ENCODE data around the gene RNF111. TPM values are rescaled to one million over a fixed set of nuclear protein-coding genes. Genes with fewer than 3 reads are reported as not detected.

RNF111 gene
- polyA plus RNA-seq, 2 of the 4 experiments (the other 2 are of a cell fraction), result 25.0 to 42.7 TPM

- TF ChIP-seq MAZ (IDR thresholded peaks at IDR 0.05; ENCODE audit: borderline replicate concordance, low read depth, low read length) (no peak), SMC3 (IDR thresholded peaks at IDR 0.05) (no peak; the same call in 2 of the 3 replicates), HEYL (CRISPR knock-in tag; IDR thresholded peaks at IDR 0.05) (no peak)
- TF ChIP-seq, protein P1, sequence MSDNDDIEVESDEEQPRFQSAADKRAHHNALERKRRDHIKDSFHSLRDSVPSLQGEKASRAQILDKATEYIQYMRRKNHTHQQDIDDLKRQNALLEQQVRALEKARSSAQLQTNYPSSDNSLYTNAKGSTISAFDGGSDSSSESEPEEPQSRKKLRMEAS (IDR thresholded peaks at IDR 0.05), result peak; percentile 76
These were observed at the start of gene RNF111 (continued) for GRCh38 chr15:58987491-58988005.

DNA sequence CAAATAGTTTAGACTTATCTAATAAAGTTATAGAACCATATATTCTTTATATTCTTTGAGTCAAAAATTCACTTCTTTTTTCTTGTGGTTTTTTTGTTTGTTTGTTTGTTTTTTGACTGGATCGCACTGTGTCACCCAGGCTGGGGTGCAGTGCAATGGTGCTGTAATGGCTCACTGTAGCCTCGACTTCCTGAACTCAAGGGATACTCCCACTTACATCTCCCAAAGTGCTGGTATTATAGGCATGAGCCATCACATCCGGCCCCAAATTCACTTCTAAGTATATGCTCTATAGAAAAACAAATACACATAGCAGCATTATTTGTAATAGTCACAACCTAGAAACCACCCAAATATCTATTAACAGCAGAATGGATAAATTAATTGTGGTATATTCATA lies 40.3 kb upstream of the RNF111 start:
- FAIRE-seq (peak; percentile 23), DNase-seq (ENCODE audit: low read depth in 1 of 2, low spot score in 1 of 2) (no peak), ATAC-seq (no peak)
- H3K4me3 ChIP-seq, result no peak overlapping the region
- POLR2A ChIA-PET, result no interaction called here
- WGBS (ENCODE audit: missing lambda C conversion rate), result 47% methylated on average over 3 of the region's 3 CpGs
- no peak overlapping the region for H3K27ac ChIP-seq
- TF ChIP-seq ZNF302 (CRISPR knock-in tag; IDR thresholded peaks at IDR 0.05) (no peak), MAFK (IDR thresholded peaks at IDR 0.05; ENCODE audit: partially characterized antibody) (no peak), EHF (CRISPR knock-in tag; IDR thresholded peaks at IDR 0.05) (no peak), CBX8 (IDR thresholded peaks at IDR 0.05) (no peak), FOXS1 (CRISPR knock-in tag; IDR thresholded peaks at IDR 0.05) (no peak), ZC3H11A (IDR thresholded peaks at IDR 0.05) (no peak), KDM1A (IDR thresholded peaks at IDR 0.05; ENCODE audit: low read depth) (no peak), CEBPB (IDR thresholded peaks at IDR 0.05) (no peak), MYC (IDR thresholded peaks at IDR 0.05; ENCODE audit: borderline replicate concordance, low read length) (no peak), ZSCAN20 (CRISPR knock-in tag; IDR thresholded peaks at IDR 0.05) (no peak), JUN (IDR thresholded peaks at IDR 0.05) (no peak), HES2 (IDR thresholded peaks at IDR 0.05) (no peak), NR3C1 (IDR thresholded peaks at IDR 0.05) (no peak), RCOR1 (IDR thresholded peaks at IDR 0.05; ENCODE audit: low read depth, low read length) (no peak)
- TF ChIP-seq, protein P2, sequence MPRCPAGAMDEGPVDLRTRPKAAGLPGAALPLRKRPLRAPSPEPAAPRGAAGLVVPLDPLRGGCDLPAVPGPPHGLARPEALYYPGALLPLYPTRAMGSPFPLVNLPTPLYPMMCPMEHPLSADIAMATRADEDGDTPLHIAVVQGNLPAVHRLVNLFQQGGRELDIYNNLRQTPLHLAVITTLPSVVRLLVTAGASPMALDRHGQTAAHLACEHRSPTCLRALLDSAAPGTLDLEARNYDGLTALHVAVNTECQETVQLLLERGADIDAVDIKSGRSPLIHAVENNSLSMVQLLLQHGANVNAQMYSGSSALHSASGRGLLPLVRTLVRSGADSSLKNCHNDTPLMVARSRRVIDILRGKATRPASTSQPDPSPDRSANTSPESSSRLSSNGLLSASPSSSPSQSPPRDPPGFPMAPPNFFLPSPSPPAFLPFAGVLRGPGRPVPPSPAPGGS (IDR thresholded peaks at IDR 0.05), result no peak
- TF ChIP-seq, protein P3, sequence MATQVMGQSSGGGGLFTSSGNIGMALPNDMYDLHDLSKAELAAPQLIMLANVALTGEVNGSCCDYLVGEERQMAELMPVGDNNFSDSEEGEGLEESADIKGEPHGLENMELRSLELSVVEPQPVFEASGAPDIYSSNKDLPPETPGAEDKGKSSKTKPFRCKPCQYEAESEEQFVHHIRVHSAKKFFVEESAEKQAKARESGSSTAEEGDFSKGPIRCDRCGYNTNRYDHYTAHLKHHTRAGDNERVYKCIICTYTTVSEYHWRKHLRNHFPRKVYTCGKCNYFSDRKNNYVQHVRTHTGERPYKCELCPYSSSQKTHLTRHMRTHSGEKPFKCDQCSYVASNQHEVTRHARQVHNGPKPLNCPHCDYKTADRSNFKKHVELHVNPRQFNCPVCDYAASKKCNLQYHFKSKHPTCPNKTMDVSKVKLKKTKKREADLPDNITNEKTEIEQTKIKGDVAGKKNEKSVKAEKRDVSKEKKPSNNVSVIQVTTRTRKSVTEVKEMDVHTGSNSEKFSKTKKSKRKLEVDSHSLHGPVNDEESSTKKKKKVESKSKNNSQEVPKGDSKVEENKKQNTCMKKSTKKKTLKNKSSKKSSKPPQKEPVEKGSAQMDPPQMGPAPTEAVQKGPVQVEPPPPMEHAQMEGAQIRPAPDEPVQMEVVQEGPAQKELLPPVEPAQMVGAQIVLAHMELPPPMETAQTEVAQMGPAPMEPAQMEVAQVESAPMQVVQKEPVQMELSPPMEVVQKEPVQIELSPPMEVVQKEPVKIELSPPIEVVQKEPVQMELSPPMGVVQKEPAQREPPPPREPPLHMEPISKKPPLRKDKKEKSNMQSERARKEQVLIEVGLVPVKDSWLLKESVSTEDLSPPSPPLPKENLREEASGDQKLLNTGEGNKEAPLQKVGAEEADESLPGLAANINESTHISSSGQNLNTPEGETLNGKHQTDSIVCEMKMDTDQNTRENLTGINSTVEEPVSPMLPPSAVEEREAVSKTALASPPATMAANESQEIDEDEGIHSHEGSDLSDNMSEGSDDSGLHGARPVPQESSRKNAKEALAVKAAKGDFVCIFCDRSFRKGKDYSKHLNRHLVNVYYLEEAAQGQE (IDR thresholded peaks at IDR 0.05), result no peak
- H3K4me1 ChIP-seq, result no peaks in the 10 kb centered on the region; the same call in 2 of the 3 replicates
- CTCF ChIA-PET, result interaction anchor here (0.6 to 1.9 kb wide), 2 partner anchors 9 to 37 kb away, joined by 4 to 6 read pairs; no protein-coding TSS in a partner anchor
- H3K4me2 ChIP-seq, result no peak overlapping the region
- no peaks in the 10 kb centered on the region for H3K9me3 ChIP-seq

DNA sequence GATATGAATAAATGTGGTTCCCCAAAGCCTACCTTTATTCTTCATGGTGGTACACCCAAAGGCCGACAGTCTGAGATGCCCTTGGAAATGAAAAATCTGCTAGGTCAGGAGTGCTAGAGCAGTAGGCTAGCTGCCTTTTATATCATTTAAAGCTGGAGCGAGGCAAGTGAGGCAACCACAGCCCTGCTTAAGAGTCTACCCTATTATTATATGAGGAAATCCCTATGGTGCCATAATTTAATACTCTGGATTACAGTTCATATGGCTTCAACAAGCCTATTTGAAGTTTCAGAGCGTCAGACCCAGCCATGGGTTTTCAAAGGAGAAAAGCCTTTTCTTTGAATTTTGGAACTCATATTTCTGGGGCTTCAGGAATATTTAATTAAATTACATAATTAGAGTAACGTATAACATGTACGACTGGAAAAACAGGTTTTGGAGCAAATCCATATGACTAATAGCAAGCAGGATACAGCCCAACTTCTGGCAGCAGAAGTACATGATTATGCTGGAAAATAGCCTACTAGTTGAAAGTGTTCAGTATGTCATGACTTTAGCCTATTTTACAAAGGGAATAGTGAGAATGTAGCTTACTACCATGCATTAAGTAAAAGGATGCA lies 36.0 kb upstream of the RNF111 start:
- H3K4me1 ChIP-seq, result peaks cover 9% of the 10 kb centered on the region; the same call in 2 of the 3 replicates
- no peak overlapping the region for H3K4me2 ChIP-seq
- DNase-seq (ENCODE audit: low read depth in 1 of 2, low spot score in 1 of 2), result no peak
- FAIRE-seq, result no peak
- H3K9me3 ChIP-seq, result no peaks in the 10 kb centered on the region
- ChIA-PET POLR2A (interaction anchor here (0.5 kb wide), 1 partner anchor 25 kb away, joined by 4 read pairs; no protein-coding TSS in a partner anchor), CTCF (interaction anchor here (0.9 to 1.3 kb wide), 2 partner anchors 11 to 12 kb away, joined by 4 to 5 read pairs; no protein-coding TSS in a partner anchor)
- no peak for ATAC-seq
- no peak overlapping the region for H3K27ac ChIP-seq
- H3K4me3 ChIP-seq, result no peak overlapping the region
- 90% methylated on average over 5 of the region's 5 CpGs for WGBS (ENCODE audit: missing lambda C conversion rate)
- TF ChIP-seq HEYL (CRISPR knock-in tag; IDR thresholded peaks at IDR 0.05) (no peak), FOXS1 (CRISPR knock-in tag; IDR thresholded peaks at IDR 0.05) (no peak), PHF8 (IDR thresholded peaks at IDR 0.05; ENCODE audit: borderline replicate concordance, low read depth) (no peak), ZNF302 (CRISPR knock-in tag; IDR thresholded peaks at IDR 0.05) (no peak), ZFP36 (IDR thresholded peaks at IDR 0.05; ENCODE audit: borderline replicate concordance, partially characterized antibody) (no peak), HOXA7 (CRISPR knock-in tag; IDR thresholded peaks at IDR 0.05) (no peak), TP53 (CRISPR knock-in tag; IDR thresholded peaks at IDR 0.05) (no peak), EP300 (IDR thresholded peaks at IDR 0.05) (no peak), HOXB13 (CRISPR knock-in tag; IDR thresholded peaks at IDR 0.05; ENCODE audit: low read depth) (no peak), POLR2A (IDR thresholded peaks at IDR 0.05; ENCODE audit: low read length) (no peak), CBX2 (IDR thresholded peaks at IDR 0.05; ENCODE audit: borderline replicate concordance, low read depth) (no peak), TFCP2L1 (CRISPR knock-in tag; IDR thresholded peaks at IDR 0.05) (no peak), EHMT2 (IDR thresholded peaks at IDR 0.05; ENCODE audit: low read depth) (no peak), RFX5 (IDR thresholded peaks at IDR 0.05) (no peak)
